ENCODE data around the gene KIF5B. TPM values are rescaled to one million over a fixed set of nuclear protein-coding genes. Genes with fewer than 3 reads are reported as not detected.

Gene KIF5B
- total RNA-seq, 1 donor from 2014 or later: 95.4 TPM

- H3K9me3 Mint-ChIP-seq: no peaks in the 10 kb centered on the region
- peaks cover 3% of the 10 kb centered on the region for H3K36me3 Mint-ChIP-seq (ENCODE audit: low read depth)
- H3K27me3 Mint-ChIP-seq (ENCODE audit: low read depth): no peaks in the 10 kb centered on the region
- H3K4me3 Mint-ChIP-seq: no peak overlapping the region
- DNase-seq (ENCODE audit: low read depth, low spot score): no peak
- peaks cover 8% of the 10 kb centered on the region for H3K4me1 Mint-ChIP-seq
- TF ChIP-seq CTCF (conservative IDR thresholded peaks at IDR 0.05): no peak
- H3K27ac Mint-ChIP-seq (ENCODE audit: unreplicated experiment): no peak overlapping the region
These were observed 92.6 kb downstream of the KIF5B start for GRCh38 chr10:31963589-31963980.

GRCh38 chr10:31962826-31963588 lies 93.2 kb downstream of the KIF5B start:
- no peak for TF ChIP-seq CTCF (conservative IDR thresholded peaks at IDR 0.05)
- H3K9me3 Mint-ChIP-seq: no peaks in the 10 kb centered on the region

GRCh38 chr10:31961277-31962074 lies 94.7 kb downstream of the KIF5B start:
- no peak for DNase-seq (ENCODE audit: low read depth, low spot score)
- Mint-ChIP-seq H3K4me3 (no peak overlapping the region), H3K4me1 (peaks cover 8% of the 10 kb centered on the region), H3K9me3 (no peaks in the 10 kb centered on the region), H3K27me3 (ENCODE audit: low read depth) (no peaks in the 10 kb centered on the region), H3K27ac (ENCODE audit: unreplicated experiment) (peak overlapping the region; percentile 16), H3K36me3 (ENCODE audit: low read depth) (peaks cover 4% of the 10 kb centered on the region)
- TF ChIP-seq CTCF (conservative IDR thresholded peaks at IDR 0.05): no peak

More at GRCh38 chr10:31962826-31963588, 93.2 kb downstream of the KIF5B start:
- Mint-ChIP-seq H3K4me3 (no peak overlapping the region), H3K4me1 (peaks cover 8% of the 10 kb centered on the region), H3K27ac (ENCODE audit: unreplicated experiment) (peak overlapping the region; percentile 73), H3K36me3 (ENCODE audit: low read depth) (peaks cover 3% of the 10 kb centered on the region), H3K27me3 (ENCODE audit: low read depth) (no peaks in the 10 kb centered on the region)
- no peak for DNase-seq (ENCODE audit: low read depth, low spot score)

- Mint-ChIP-seq H3K9me3 (peaks cover 1% of the 10 kb centered on the region), H3K4me1 (peaks cover 8% of the 10 kb centered on the region), H3K36me3 (ENCODE audit: low read depth) (peaks cover 14% of the 10 kb centered on the region), H3K4me3 (no peak overlapping the region), H3K27ac (ENCODE audit: unreplicated experiment) (no peak overlapping the region), H3K27me3 (ENCODE audit: low read depth) (no peaks in the 10 kb centered on the region)
- DNase-seq (ENCODE audit: low read depth, low spot score): no peak
- no peak for TF ChIP-seq CTCF (conservative IDR thresholded peaks at IDR 0.05)
These were observed 96.6 kb downstream of the KIF5B start for GRCh38 chr10:31959461-31960173.

Other genes starting within 250 kb of the KIF5B start
- gene ARHGAP12, start 127.6 kb downstream of the KIF5B start, total RNA-seq: 33.0 and 33.2 TPM in 2 replicates

Data from neural crest cell (in vitro differentiated cells).